Smooth muscle cell (in vitro differentiated cells): ENCODE results near the gene PDE3A. TPM values are rescaled to one million over a fixed set of nuclear protein-coding genes. Genes with fewer than 3 reads are reported as not detected.

Experiments used
- DNase-seq: peaks from one replicate; lab custom pipeline; 2025; ENCODE audit not compliant: unreplicated experiment; lab: John Stamatoyannopoulos, UW
- H2AFZ ChIP-seq: fragments of 200-600 bp; sonication (generic); 2 replicates; pipeline ENCODE4 v1.6.0; 2016; ENCODE audit warnings: antibody characterized with exemption, low read depth, mild to moderate bottlenecking
- H3F3A ChIP-seq: fragments of 200-600 bp; sonication (generic); 2 replicates; pipeline ENCODE4 v1.6.0; 2017; ENCODE audit warnings: antibody characterized with exemption, low read depth
- H3K27ac ChIP-seq: fragments of 200-600 bp; sonication (generic); 2 replicates; pipeline ENCODE4 v1.5.1; 2016; ENCODE audit warnings: low read depth, mild to moderate bottlenecking
- H3K27me3 ChIP-seq: fragments of 200-600 bp; sonication (generic); 2 replicates; pipeline ENCODE4 v1.6.1; 2016; ENCODE audit warnings: low read depth, mild to moderate bottlenecking
- H3K36me3 ChIP-seq: fragments of 200-600 bp; sonication (generic); 2 replicates; pipeline ENCODE4 v1.5.1; 2016; ENCODE audit warnings: low read depth
- H3K4me1 ChIP-seq: fragments of 200-600 bp; sonication (generic); 2 replicates; pipeline ENCODE4 v1.5.1; 2016; ENCODE audit warnings: low read depth
- H3K4me2 ChIP-seq: fragments of 200-600 bp; sonication (generic); 2 replicates; pipeline ENCODE4 v1.6.0; 2016; ENCODE audit warnings: mild to moderate bottlenecking
- H3K4me3 ChIP-seq: fragments of 200-600 bp; sonication (generic); 2 replicates; pipeline ENCODE4 v1.5.1; 2016; ENCODE audit warnings: mild to moderate bottlenecking
- H3K79me2 ChIP-seq: fragments of 200-600 bp; sonication (generic); 2 replicates; pipeline ENCODE4 v1.6.0; 2016; ENCODE audit warnings: low read depth, mild to moderate bottlenecking
- H3K9ac ChIP-seq: fragments of 200-600 bp; sonication (generic); 2 replicates; pipeline ENCODE4 v1.6.0; 2016; ENCODE audit warnings: low read depth
- H3K9me3 ChIP-seq: fragments of 200-600 bp; sonication (generic); replicated peaks from 2 replicates; pipeline ENCODE4 v1.5.1; 2016; ENCODE audit warnings: low read depth
- H4K20me1 ChIP-seq: fragments of 200-600 bp; sonication (generic); 2 replicates; pipeline ENCODE4 v1.6.0; 2016; ENCODE audit warnings: low read depth
- CTCF ChIP-seq: fragments of 200-600 bp; sonication (generic); IDR thresholded peaks from 2 replicates; pipeline ENCODE4 v1.5.1; 2017; ENCODE audit warnings: borderline replicate concordance, mild to moderate bottlenecking, antibody characterized with exemption; ENCODE audit not compliant: insufficient read depth, poor library complexity, severe bottlenecking
- WGBS: methylation state at CpG from one replicate; pipeline ENCODE4 v1.1.7; 2016; ENCODE audit warnings: low lambda C conversion rate; 5-methylcytosine and 5-hydroxymethylcytosine counted together
- polyA plus RNA-seq: library from polyadenylated mRNA; unstranded; fragments of >200 nt; fragmentation: Nextera tagmentation; extraction: Ambion mirVana; gene quantifications from 2 replicates; pipeline ENCODE4 v1.2.1, GENCODE V29; 2016
- total RNA-seq: library from RNA; depleted of rRNA; stranded (reverse); fragments of >200 nt; gene quantifications from 2 replicates; pipeline ENCODE4 v1.2.3, GENCODE V29; 2014

The PDE3A gene
- total and polyA plus RNA-seq, 2 experiments from 2014 or later, result 1.3 to 6.1 TPM

- no peak overlapping the region for H2AFZ ChIP-seq
- no peaks in the 10 kb centered on the region for H3F3A ChIP-seq
- no peak overlapping the region for H3K4me2 ChIP-seq
- H3K4me3 ChIP-seq, result no peak overlapping the region
- H3K79me2 ChIP-seq, result no peaks in the 10 kb centered on the region
- TF ChIP-seq CTCF, result no peak
- no peaks in the 10 kb centered on the region for H3K4me1 ChIP-seq
- H3K27me3 ChIP-seq, result no peaks in the 10 kb centered on the region
- H3K9me3 ChIP-seq, result no peaks in the 10 kb centered on the region
- no peaks in the 10 kb centered on the region for H4K20me1 ChIP-seq
- no peak for DNase-seq
- no peak overlapping the region for H3K9ac ChIP-seq
- no peaks in the 10 kb centered on the region for H3K36me3 ChIP-seq
- no peak overlapping the region for H3K27ac ChIP-seq
- WGBS, result 45% methylated on average over 3 of the region's 3 CpGs
These were observed 129.4 kb downstream of the PDE3A start for GRCh38 chr12:20497707-20498106.

DNA sequence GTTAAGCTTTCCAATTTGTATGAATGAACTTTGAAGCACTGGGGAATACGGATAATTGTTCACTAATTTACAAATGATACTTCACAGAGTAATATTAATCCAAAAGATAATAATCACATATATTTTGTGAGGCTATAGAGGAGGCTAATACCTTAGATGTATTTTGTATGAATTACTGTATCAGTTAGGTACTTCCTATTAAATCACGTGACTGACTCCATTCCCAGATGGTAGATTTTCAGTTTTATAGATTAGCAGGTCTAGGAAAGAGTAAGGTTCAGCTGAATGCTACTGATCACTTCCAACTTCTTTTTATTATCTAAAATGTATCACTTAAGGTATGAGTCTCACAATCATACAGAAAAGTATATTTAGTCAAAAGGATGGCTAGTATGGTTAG is 133.6 kb downstream of the PDE3A start:
- Histone ChIP-seq H4K20me1 (no peaks in the 10 kb centered on the region), H3K27ac (no peak overlapping the region), H3K36me3 (no peaks in the 10 kb centered on the region), H3K27me3 (no peaks in the 10 kb centered on the region), H3K4me3 (no peak overlapping the region), H3F3A (no peaks in the 10 kb centered on the region), H3K4me2 (no peak overlapping the region), H3K79me2 (no peaks in the 10 kb centered on the region), H3K9ac (no peak overlapping the region), H2AFZ (no peak overlapping the region), H3K4me1 (no peaks in the 10 kb centered on the region), H3K9me3 (no peaks in the 10 kb centered on the region)
- 96% methylated on average over 2 of the region's 2 CpGs for WGBS
- no peak for TF ChIP-seq CTCF
- no peak for DNase-seq

GRCh38 chr12:20503858-20504257 is 135.5 kb downstream of the PDE3A start:
- WGBS, result 79% methylated on average over 1 of the region's 1 CpG
- DNase-seq, result no peak
- no peaks in the 10 kb centered on the region for H3K4me1 ChIP-seq
- H3K36me3 ChIP-seq, result no peaks in the 10 kb centered on the region
- H3K4me2 ChIP-seq, result no peak overlapping the region
- no peak overlapping the region for H3K4me3 ChIP-seq
- no peaks in the 10 kb centered on the region for H3K9me3 ChIP-seq
- H3K27me3 ChIP-seq, result no peaks in the 10 kb centered on the region
- H3K79me2 ChIP-seq, result no peaks in the 10 kb centered on the region
- H3K27ac ChIP-seq, result no peak overlapping the region
- no peaks in the 10 kb centered on the region for H4K20me1 ChIP-seq
- no peaks in the 10 kb centered on the region for H3F3A ChIP-seq
- H2AFZ ChIP-seq, result no peak overlapping the region
- H3K9ac ChIP-seq, result no peak overlapping the region
- TF ChIP-seq CTCF, result no peak

DNA sequence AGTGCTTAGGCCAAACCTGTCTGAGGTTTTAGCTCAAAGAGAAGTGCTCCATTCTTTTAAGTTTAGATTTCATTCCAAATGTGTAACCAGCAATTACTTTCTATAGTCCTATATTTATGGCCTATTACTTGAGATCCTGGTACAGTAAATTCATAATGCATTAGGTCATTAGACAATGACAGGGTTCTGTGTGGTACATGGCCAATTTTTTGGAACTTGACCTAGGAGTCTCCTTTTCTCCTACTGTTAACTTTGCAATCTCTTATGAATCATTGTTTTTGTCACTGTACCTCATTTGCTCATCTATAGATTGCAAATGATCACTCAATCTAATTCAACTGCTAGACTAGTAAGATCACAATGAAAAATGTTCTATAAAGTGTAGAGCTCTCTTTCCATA is 136.7 kb downstream of the PDE3A start:
- Histone ChIP-seq H3K4me2 (no peak overlapping the region), H3F3A (no peaks in the 10 kb centered on the region), H3K9me3 (no peaks in the 10 kb centered on the region), H3K27ac (no peak overlapping the region), H3K36me3 (no peaks in the 10 kb centered on the region), H2AFZ (no peak overlapping the region), H3K9ac (no peak overlapping the region), H3K4me3 (no peak overlapping the region), H3K27me3 (no peaks in the 10 kb centered on the region), H4K20me1 (no peaks in the 10 kb centered on the region), H3K79me2 (no peaks in the 10 kb centered on the region), H3K4me1 (no peaks in the 10 kb centered on the region)
- DNase-seq, result no peak
- TF ChIP-seq CTCF, result no peak
